ENCODE results near the gene GPC6.

DNA sequence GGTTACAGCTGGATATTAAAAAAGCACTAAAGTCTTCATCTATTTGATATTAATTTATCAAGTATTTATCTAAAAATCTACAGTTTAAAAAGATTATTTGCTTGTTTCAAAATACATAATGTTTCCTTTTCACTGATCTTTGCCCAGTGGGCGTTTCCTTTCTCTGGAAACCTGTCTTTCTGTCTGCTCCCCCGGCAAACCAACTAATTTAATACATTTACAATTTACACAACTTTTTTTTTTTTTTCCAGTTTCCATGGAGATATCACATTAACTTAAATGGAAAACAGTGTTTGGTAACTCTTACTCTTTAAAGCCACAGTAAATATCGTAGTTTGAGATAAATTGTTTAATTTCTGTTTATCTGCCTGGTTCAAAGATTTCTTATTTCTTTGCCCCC, 5.3 kb downstream of the GPC6 start:
- TF ChIP-seq FOXJ3 (CRISPR knock-in tag; IDR thresholded peaks at IDR 0.05) (no peak), GABPA (IDR thresholded peaks at IDR 0.05; ENCODE audit: low read depth) (no peak), SIN3A (IDR thresholded peaks at IDR 0.05; ENCODE audit: borderline replicate concordance, low read depth, low read length) (no peak), RXRA (IDR thresholded peaks at IDR 0.05; ENCODE audit: borderline replicate concordance, low read depth) (no peak), EZH2phosphoT487 (IDR thresholded peaks at IDR 0.05; ENCODE audit: borderline replicate concordance, low read depth) (no peak), MEF2A (IDR thresholded peaks at IDR 0.05; ENCODE audit: borderline replicate concordance, low read depth) (no peak), CHD2 (IDR thresholded peaks at IDR 0.05; ENCODE audit: low read length, partially characterized antibody) (no peak)
- TF ChIP-seq, protein P1, sequence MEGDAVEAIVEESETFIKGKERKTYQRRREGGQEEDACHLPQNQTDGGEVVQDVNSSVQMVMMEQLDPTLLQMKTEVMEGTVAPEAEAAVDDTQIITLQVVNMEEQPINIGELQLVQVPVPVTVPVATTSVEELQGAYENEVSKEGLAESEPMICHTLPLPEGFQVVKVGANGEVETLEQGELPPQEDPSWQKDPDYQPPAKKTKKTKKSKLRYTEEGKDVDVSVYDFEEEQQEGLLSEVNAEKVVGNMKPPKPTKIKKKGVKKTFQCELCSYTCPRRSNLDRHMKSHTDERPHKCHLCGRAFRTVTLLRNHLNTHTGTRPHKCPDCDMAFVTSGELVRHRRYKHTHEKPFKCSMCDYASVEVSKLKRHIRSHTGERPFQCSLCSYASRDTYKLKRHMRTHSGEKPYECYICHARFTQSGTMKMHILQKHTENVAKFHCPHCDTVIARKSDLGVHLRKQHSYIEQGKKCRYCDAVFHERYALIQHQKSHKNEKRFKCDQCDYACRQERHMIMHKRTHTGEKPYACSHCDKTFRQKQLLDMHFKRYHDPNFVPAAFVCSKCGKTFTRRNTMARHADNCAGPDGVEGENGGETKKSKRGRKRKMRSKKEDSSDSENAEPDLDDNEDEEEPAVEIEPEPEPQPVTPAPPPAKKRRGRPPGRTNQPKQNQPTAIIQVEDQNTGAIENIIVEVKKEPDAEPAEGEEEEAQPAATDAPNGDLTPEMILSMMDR (IDR thresholded peaks at IDR 0.05) = no peak
- TF ChIP-seq, protein P2, sequence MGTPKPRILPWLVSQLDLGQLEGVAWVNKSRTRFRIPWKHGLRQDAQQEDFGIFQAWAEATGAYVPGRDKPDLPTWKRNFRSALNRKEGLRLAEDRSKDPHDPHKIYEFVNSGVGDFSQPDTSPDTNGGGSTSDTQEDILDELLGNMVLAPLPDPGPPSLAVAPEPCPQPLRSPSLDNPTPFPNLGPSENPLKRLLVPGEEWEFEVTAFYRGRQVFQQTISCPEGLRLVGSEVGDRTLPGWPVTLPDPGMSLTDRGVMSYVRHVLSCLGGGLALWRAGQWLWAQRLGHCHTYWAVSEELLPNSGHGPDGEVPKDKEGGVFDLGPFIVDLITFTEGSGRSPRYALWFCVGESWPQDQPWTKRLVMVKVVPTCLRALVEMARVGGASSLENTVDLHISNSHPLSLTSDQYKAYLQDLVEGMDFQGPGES (IDR thresholded peaks at IDR 0.05; ENCODE audit: low read depth, low read length) = no peak
- TF ChIP-seq, protein P3, sequence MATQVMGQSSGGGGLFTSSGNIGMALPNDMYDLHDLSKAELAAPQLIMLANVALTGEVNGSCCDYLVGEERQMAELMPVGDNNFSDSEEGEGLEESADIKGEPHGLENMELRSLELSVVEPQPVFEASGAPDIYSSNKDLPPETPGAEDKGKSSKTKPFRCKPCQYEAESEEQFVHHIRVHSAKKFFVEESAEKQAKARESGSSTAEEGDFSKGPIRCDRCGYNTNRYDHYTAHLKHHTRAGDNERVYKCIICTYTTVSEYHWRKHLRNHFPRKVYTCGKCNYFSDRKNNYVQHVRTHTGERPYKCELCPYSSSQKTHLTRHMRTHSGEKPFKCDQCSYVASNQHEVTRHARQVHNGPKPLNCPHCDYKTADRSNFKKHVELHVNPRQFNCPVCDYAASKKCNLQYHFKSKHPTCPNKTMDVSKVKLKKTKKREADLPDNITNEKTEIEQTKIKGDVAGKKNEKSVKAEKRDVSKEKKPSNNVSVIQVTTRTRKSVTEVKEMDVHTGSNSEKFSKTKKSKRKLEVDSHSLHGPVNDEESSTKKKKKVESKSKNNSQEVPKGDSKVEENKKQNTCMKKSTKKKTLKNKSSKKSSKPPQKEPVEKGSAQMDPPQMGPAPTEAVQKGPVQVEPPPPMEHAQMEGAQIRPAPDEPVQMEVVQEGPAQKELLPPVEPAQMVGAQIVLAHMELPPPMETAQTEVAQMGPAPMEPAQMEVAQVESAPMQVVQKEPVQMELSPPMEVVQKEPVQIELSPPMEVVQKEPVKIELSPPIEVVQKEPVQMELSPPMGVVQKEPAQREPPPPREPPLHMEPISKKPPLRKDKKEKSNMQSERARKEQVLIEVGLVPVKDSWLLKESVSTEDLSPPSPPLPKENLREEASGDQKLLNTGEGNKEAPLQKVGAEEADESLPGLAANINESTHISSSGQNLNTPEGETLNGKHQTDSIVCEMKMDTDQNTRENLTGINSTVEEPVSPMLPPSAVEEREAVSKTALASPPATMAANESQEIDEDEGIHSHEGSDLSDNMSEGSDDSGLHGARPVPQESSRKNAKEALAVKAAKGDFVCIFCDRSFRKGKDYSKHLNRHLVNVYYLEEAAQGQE (IDR thresholded peaks at IDR 0.05; ENCODE audit: low read depth, low read length) = no peak
